ENCODE measurements around the gene STT3B. TPM values are rescaled to one million over a fixed set of nuclear protein-coding genes. Genes with fewer than 3 reads are reported as not detected.
"Not testable (repeated sequence)": the region's sequence is repeated elsewhere in the genome, so short reads cannot be mapped to it uniquely, and the experiment has no call there.

Gene STT3B
- total and polyA plus RNA-seq, 2 experiments from 2014 or later = 105 to 106 TPM

DNA sequence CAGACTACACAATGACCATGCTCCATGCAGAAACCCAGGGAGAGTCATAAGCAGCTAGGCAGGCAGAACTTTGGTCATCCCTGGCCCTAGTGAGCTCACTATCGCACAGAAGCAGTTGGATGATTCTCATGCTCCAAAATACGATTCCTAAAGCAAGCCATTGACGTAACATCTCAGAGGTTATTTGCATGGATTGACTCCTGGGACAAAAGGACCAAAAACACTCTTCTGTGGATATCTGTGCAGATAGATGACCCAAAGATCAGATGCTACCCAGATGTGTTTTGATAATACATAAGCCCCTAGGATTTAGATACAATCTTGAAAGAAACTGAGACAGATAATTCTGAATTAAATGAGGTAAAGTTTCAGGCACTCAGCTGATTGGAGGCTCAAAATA lies 33.4 kb upstream of the STT3B start:
- H3K27ac ChIP-seq = no peak overlapping the region
- no peaks in the 10 kb centered on the region for H3K4me1 ChIP-seq (ENCODE audit: low read depth)
- H3K9me3 ChIP-seq (ENCODE audit: low read depth) = no peaks in the 10 kb centered on the region
- H3K4me3 ChIP-seq = no peak overlapping the region
- DNase-seq (ENCODE audit: low read depth in 1 of 2, low spot score in 1 of 2) = no peak
- H3K27me3 ChIP-seq = no peaks in the 10 kb centered on the region
- TF ChIP-seq, protein P1, sequence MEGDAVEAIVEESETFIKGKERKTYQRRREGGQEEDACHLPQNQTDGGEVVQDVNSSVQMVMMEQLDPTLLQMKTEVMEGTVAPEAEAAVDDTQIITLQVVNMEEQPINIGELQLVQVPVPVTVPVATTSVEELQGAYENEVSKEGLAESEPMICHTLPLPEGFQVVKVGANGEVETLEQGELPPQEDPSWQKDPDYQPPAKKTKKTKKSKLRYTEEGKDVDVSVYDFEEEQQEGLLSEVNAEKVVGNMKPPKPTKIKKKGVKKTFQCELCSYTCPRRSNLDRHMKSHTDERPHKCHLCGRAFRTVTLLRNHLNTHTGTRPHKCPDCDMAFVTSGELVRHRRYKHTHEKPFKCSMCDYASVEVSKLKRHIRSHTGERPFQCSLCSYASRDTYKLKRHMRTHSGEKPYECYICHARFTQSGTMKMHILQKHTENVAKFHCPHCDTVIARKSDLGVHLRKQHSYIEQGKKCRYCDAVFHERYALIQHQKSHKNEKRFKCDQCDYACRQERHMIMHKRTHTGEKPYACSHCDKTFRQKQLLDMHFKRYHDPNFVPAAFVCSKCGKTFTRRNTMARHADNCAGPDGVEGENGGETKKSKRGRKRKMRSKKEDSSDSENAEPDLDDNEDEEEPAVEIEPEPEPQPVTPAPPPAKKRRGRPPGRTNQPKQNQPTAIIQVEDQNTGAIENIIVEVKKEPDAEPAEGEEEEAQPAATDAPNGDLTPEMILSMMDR (IDR thresholded peaks at IDR 0.05; ENCODE audit: low read depth, low read length) = no peak
- H3K36me3 ChIP-seq = no peaks in the 10 kb centered on the region

DNA sequence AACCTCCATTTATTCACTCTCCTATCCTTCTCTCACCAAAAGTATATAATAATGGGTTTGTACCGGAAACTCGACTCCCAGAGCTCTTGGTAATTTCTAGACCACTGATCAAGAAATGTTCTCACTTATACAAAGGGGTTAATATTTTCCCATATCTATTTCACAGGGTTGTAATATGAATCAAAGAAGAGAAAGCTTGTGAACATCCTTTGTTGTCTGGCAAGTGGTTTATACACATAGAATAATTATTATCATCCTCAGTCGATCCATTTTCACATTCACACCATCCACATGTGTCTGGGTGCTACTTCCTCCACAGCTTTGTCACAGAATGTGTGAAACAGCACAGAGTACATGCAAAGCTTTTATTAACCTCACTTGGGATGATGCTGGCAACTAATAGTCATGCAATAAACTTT lies 29.9 kb upstream of the STT3B start:
- no peak overlapping the region for H3K27ac ChIP-seq
- DNase-seq (ENCODE audit: low read depth in 1 of 2, low spot score in 1 of 2) = no peak
- no peaks in the 10 kb centered on the region for H3K4me1 ChIP-seq (ENCODE audit: low read depth)
- no peaks in the 10 kb centered on the region for H3K27me3 ChIP-seq
- H3K36me3 ChIP-seq = no peaks in the 10 kb centered on the region
- no peaks in the 10 kb centered on the region for H3K9me3 ChIP-seq (ENCODE audit: low read depth)
- no peak overlapping the region for H3K4me3 ChIP-seq
- TF ChIP-seq, protein P1 (IDR thresholded peaks at IDR 0.05; ENCODE audit: low read depth, low read length) = no peak

DNA sequence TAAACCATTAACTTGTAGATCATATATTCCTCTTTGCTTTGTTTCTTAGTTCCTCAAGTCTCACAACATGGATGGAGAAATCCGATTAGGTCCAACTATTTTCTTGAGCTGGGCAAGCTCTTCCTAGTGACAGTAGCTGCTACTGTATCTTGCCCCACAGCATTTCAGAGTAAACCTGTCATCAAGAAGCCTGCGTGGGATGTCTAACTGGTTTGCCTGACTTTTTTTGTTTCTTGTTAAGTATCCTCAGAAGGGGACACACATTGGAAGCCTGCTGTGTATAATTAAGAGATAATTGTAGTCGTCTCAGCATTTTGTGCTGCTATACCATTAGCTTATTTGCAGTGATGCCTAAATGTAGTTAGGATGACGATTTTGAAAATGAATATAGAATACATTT lies 29.3 kb upstream of the STT3B start:
- H3K4me1 ChIP-seq (ENCODE audit: low read depth) = no peaks in the 10 kb centered on the region
- no peak overlapping the region for H3K4me3 ChIP-seq
- H3K36me3 ChIP-seq = no peaks in the 10 kb centered on the region
- H3K27me3 ChIP-seq = no peaks in the 10 kb centered on the region
- TF ChIP-seq, protein P1 (IDR thresholded peaks at IDR 0.05; ENCODE audit: low read depth, low read length) = no peak
- DNase-seq (ENCODE audit: low read depth in 1 of 2, low spot score in 1 of 2) = no peak
- no peak overlapping the region for H3K27ac ChIP-seq
- H3K9me3 ChIP-seq (ENCODE audit: low read depth) = no peaks in the 10 kb centered on the region

DNA sequence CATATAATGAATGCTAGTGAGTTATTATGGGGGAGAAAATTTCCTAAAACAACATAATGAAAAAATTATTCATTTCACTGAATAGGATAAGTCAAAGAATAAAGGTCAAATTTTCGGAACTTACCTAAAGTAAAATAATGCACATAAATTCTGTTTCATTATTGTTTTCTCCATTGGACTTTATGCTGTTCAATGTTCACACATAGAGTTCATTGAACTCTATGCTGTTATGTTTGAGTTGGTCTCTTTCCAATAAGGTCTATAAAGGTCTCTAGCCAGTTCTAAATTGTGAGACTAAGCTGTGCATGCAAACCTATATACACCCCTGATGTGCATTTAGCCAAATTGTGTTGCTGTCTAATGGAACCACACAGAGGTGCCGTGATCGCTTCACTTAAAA lies 28.5 kb upstream of the STT3B start:
- Histone ChIP-seq H3K4me1 (ENCODE audit: low read depth) (no peaks in the 10 kb centered on the region), H3K36me3 (no peaks in the 10 kb centered on the region), H3K27ac (no peak overlapping the region), H3K9me3 (ENCODE audit: low read depth) (no peaks in the 10 kb centered on the region), H3K4me3 (no peak overlapping the region), H3K27me3 (no peaks in the 10 kb centered on the region)
- no peak for DNase-seq (ENCODE audit: low read depth in 1 of 2, low spot score in 1 of 2)
- TF ChIP-seq, protein P1 (IDR thresholded peaks at IDR 0.05; ENCODE audit: low read depth, low read length) = no peak

DNA sequence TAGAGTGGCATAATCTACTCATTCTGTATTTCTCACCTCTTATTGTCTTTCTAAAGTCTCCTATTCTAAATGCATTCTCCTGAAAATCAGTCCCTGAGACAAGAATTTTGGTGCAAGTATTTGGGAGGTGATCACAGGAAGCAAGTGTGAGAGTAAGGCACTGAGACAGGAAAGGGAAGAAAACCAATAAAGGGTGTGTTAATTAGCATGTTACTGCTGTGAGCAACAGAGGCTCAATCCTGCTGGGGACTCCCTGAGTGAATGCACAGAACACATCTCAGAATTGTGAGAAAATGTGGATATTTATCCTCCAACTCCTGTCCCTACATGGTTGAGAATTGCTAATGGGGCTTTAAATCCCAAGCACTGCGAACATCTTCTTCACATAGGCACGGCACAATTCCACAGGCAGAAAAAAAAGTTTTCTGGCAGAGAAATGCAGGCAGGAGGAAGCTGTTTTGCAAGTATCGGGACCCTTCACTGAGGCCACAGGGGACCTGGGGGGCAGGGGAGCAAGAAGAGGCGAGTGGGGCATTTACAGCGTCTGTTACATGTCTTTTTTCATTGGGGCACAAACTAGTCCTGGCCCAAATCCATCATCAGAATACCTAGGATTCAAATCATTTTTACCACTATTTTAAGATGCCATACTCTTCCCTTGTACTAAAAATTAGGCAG lies 27.2 kb upstream of the STT3B start:
- H3K27me3 ChIP-seq = no peaks in the 10 kb centered on the region
- no peak overlapping the region for H3K27ac ChIP-seq
- H3K4me3 ChIP-seq = no peak overlapping the region
- H3K4me1 ChIP-seq (ENCODE audit: low read depth) = no peaks in the 10 kb centered on the region
- H3K9me3 ChIP-seq (ENCODE audit: low read depth) = no peaks in the 10 kb centered on the region
- TF ChIP-seq, protein P1 (IDR thresholded peaks at IDR 0.05; ENCODE audit: low read depth, low read length) = no peak
- H3K36me3 ChIP-seq = no peaks in the 10 kb centered on the region
- no peak for DNase-seq (ENCODE audit: low read depth in 1 of 2, low spot score in 1 of 2)

DNA sequence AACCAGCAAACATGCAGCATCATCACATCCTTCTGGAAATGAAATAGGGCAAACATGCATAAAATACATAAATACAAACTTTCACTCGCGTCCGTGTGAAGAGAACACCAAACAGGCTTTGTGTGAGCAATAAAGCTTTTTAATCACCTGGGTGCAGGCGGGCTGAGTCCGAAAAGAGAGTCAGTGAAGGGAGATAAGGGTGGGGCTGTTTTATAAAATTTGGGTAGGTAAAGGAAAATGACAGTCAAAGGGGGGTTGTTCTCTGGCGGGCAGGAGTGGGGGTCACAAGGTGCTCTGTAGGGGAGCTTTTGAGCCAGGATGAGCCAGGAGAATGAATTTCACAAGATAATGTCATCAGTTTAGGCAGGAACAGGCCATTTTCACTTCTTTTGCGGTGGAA lies 26.2 kb upstream of the STT3B start:
- not testable (repeated sequence) for H3K4me3 ChIP-seq; H3K9me3 ChIP-seq (ENCODE audit: low read depth); H3K36me3 ChIP-seq; H3K4me1 ChIP-seq (ENCODE audit: low read depth); H3K27ac ChIP-seq; H3K27me3 ChIP-seq; DNase-seq (ENCODE audit: low read depth in 1 of 2, low spot score in 1 of 2)

All from cardiac muscle cell (in vitro differentiated cells and primary cell).